ENCODE results near the gene TEX19.

The TEX19 gene

GRCh38 chr17:82321947-82322466 lies 37.0 kb upstream of the TEX19 start:
- no peak overlapping the region for H3K4me3 ChIP-seq (ENCODE audit: low read depth, low read length)
- ChIA-PET CTCF (interaction anchor here (0.6 to 4.4 kb wide), 13 partner anchors 9 to 292 kb away, joined by 3 to 18 read pairs (median 6); partner anchors contain the start of gene SECTM1), POLR2A (no interaction called here)
- no peak for DNase-seq (ENCODE audit: low read depth, low spot score)
- TF ChIP-seq, protein P1, sequence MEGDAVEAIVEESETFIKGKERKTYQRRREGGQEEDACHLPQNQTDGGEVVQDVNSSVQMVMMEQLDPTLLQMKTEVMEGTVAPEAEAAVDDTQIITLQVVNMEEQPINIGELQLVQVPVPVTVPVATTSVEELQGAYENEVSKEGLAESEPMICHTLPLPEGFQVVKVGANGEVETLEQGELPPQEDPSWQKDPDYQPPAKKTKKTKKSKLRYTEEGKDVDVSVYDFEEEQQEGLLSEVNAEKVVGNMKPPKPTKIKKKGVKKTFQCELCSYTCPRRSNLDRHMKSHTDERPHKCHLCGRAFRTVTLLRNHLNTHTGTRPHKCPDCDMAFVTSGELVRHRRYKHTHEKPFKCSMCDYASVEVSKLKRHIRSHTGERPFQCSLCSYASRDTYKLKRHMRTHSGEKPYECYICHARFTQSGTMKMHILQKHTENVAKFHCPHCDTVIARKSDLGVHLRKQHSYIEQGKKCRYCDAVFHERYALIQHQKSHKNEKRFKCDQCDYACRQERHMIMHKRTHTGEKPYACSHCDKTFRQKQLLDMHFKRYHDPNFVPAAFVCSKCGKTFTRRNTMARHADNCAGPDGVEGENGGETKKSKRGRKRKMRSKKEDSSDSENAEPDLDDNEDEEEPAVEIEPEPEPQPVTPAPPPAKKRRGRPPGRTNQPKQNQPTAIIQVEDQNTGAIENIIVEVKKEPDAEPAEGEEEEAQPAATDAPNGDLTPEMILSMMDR (IDR thresholded peaks at IDR 0.05; ENCODE audit: insufficient read depth, low read length, missing control alignments) = no peak

GRCh38 chr17:82322526-82323453 lies 36.3 kb upstream of the TEX19 start:
- ChIA-PET POLR2A (no interaction called here), CTCF (interaction anchor here (0.9 to 4.4 kb wide), 8 partner anchors 11 to 117 kb away, joined by 4 to 18 read pairs (median 7); partner anchors contain the start of gene SECTM1)
- TF ChIP-seq, protein P1 (IDR thresholded peaks at IDR 0.05; ENCODE audit: insufficient read depth, low read length, missing control alignments) = no peak
- no peak overlapping the region for H3K4me3 ChIP-seq (ENCODE audit: low read depth, low read length)
- DNase-seq (ENCODE audit: low read depth, low spot score) = no peak

- TF ChIP-seq, protein P1 (IDR thresholded peaks at IDR 0.05; ENCODE audit: insufficient read depth, low read length, missing control alignments) = no peak
- H3K4me3 ChIP-seq (ENCODE audit: low read depth, low read length) = no peak overlapping the region
- POLR2A ChIA-PET = no interaction called here
- CTCF ChIA-PET = interaction anchor here (1.3 to 4.4 kb wide), 3 partner anchors 14 to 25 kb away, joined by 4 to 16 read pairs (median 5); no protein-coding TSS in a partner anchor
- no peak for DNase-seq (ENCODE audit: low read depth, low spot score)
Observed at GRCh38 chr17:82323514-82324234, 35.4 kb upstream of the TEX19 start.

- ChIA-PET POLR2A (no interaction called here), CTCF (interaction anchor here (1.1 to 4.4 kb wide), 2 partner anchors 22 to 287 kb away, joined by 3 to 16 read pairs; partner anchors contain the start of gene DCXR)
- DNase-seq (ENCODE audit: low read depth, low spot score) = no peak
- no peak overlapping the region for H3K4me3 ChIP-seq (ENCODE audit: low read depth, low read length)
- TF ChIP-seq, protein P1 (IDR thresholded peaks at IDR 0.05; ENCODE audit: insufficient read depth, low read length, missing control alignments) = no peak
Observed at GRCh38 chr17:82324566-82325285, 34.3 kb upstream of the TEX19 start.

GRCh38 chr17:82325286-82326180 lies 33.5 kb upstream of the TEX19 start:
- ChIA-PET POLR2A (no interaction called here), CTCF (interaction anchor here (1.1 to 1.3 kb wide), 2 partner anchors 24 to 288 kb away, joined by 3 to 4 read pairs; partner anchors contain the start of gene DCXR)
- DNase-seq (ENCODE audit: low read depth, low spot score) = no peak
- H3K4me3 ChIP-seq (ENCODE audit: low read depth, low read length) = no peak overlapping the region
- TF ChIP-seq, protein P1 (IDR thresholded peaks at IDR 0.05; ENCODE audit: insufficient read depth, low read length, missing control alignments) = no peak
